ENCODE data around the gene SHROOM3. TPM values are rescaled to one million over a fixed set of nuclear protein-coding genes. Genes with fewer than 3 reads are reported as not detected.

The SHROOM3 gene
- total RNA-seq, 2 donors from 2014 or later: 18.1 to 21.8 TPM

DNA sequence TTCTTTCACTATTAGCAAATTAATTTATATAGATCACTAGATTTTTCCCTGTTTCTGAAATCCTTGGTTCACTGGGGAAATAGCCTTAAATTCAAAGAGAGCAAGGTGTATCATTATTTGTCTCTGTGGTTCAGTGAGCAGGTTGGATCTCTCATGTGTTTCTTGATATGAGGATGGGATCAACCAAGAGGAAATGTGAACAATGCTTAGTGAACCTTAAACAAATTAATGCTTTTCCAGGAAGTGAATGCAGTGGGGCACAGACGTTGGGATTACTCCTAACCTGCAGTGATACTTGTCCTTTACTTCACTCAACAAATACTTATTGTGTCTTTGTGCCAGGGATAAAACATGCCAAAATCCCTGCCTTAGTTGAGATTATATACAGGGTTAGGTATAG lies 193.2 kb downstream of the SHROOM3 start:
- Histone ChIP-seq H3K27ac (ENCODE audit: low read depth, low read length) (no peak overlapping the region), H3K36me3 (ENCODE audit: control insufficient read depth, insufficient read depth, low read length) (no peaks in the 10 kb centered on the region), H3K27me3 (ENCODE audit: control insufficient read depth, insufficient read depth, low read length, poor library complexity, severe bottlenecking) (no peaks in the 10 kb centered on the region), H3K4me1 (ENCODE audit: control insufficient read depth, insufficient read depth, low read length) (peaks cover 2% of the 10 kb centered on the region), H3K9ac (ENCODE audit: extremely low read depth, low read length, poor library complexity, severe bottlenecking) (no peak overlapping the region), H3K9me3 (ENCODE audit: control insufficient read depth, low read length) (no peaks in the 10 kb centered on the region), H3K4me3 (ENCODE audit: low read length) (no peak overlapping the region)
- Mint-ChIP-seq H3K27ac (no peak overlapping the region), H3K4me1 (peaks cover 21% of the 10 kb centered on the region), H3K4me3 (no peak overlapping the region), H3K9me3 (no peaks in the 10 kb centered on the region), H3K36me3 (ENCODE audit: low read depth) (no peaks in the 10 kb centered on the region), H3K27me3 (ENCODE audit: insufficient read depth) (peaks cover 16% of the 10 kb centered on the region)
- no peak for DNase-seq
- 94% methylated on average over 1 of the region's 1 CpG; no CpG with 5 or more reads in 1 of the 2 experiments for WGBS, 2 experiments (ENCODE audit: insufficient coverage in 1 of 2, insufficient read length in 1 of 2)
- TF ChIP-seq, protein P1, sequence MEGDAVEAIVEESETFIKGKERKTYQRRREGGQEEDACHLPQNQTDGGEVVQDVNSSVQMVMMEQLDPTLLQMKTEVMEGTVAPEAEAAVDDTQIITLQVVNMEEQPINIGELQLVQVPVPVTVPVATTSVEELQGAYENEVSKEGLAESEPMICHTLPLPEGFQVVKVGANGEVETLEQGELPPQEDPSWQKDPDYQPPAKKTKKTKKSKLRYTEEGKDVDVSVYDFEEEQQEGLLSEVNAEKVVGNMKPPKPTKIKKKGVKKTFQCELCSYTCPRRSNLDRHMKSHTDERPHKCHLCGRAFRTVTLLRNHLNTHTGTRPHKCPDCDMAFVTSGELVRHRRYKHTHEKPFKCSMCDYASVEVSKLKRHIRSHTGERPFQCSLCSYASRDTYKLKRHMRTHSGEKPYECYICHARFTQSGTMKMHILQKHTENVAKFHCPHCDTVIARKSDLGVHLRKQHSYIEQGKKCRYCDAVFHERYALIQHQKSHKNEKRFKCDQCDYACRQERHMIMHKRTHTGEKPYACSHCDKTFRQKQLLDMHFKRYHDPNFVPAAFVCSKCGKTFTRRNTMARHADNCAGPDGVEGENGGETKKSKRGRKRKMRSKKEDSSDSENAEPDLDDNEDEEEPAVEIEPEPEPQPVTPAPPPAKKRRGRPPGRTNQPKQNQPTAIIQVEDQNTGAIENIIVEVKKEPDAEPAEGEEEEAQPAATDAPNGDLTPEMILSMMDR (conservative IDR thresholded peaks at IDR 0.05): no peak

DNA sequence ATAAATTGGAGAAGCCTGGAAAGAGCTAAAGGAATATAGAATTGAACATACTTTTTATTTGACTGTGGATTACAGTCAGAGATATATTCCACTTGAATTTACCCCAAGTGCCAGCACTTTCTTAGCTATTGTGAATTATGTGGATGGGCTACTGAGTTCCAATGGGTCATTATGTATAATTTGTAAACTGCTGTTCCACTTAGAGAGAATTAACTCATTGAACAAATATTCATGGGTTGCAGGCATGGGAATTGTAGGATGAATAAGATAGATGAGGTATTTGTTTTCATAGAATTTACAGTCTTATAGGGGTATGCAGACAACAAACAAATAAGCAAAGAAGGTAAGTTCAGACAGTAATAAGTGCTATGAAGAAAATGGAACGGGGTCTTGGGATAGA lies 195.7 kb downstream of the SHROOM3 start:
- Histone ChIP-seq H3K27ac (ENCODE audit: low read depth, low read length) (no peak overlapping the region), H3K27me3 (ENCODE audit: control insufficient read depth, insufficient read depth, low read length, poor library complexity, severe bottlenecking) (no peaks in the 10 kb centered on the region), H3K9me3 (ENCODE audit: control insufficient read depth, low read length) (no peaks in the 10 kb centered on the region), H3K4me1 (ENCODE audit: control insufficient read depth, insufficient read depth, low read length) (peaks cover 2% of the 10 kb centered on the region), H3K36me3 (ENCODE audit: control insufficient read depth, insufficient read depth, low read length) (no peaks in the 10 kb centered on the region), H3K4me3 (ENCODE audit: low read length) (no peak overlapping the region), H3K9ac (ENCODE audit: extremely low read depth, low read length, poor library complexity, severe bottlenecking) (no peak overlapping the region)
- TF ChIP-seq, protein P1 (conservative IDR thresholded peaks at IDR 0.05): no peak
- Mint-ChIP-seq H3K9me3 (no peaks in the 10 kb centered on the region), H3K27me3 (ENCODE audit: insufficient read depth) (peaks cover 26% of the 10 kb centered on the region), H3K4me3 (no peak overlapping the region), H3K27ac (no peak overlapping the region), H3K36me3 (ENCODE audit: low read depth) (no peaks in the 10 kb centered on the region), H3K4me1 (peaks cover 11% of the 10 kb centered on the region)
- WGBS, 2 experiments (ENCODE audit: insufficient coverage in 1 of 2, insufficient read length in 1 of 2): 100% methylated on average over 1 of the region's 1 CpG
- no peak for DNase-seq

DNA sequence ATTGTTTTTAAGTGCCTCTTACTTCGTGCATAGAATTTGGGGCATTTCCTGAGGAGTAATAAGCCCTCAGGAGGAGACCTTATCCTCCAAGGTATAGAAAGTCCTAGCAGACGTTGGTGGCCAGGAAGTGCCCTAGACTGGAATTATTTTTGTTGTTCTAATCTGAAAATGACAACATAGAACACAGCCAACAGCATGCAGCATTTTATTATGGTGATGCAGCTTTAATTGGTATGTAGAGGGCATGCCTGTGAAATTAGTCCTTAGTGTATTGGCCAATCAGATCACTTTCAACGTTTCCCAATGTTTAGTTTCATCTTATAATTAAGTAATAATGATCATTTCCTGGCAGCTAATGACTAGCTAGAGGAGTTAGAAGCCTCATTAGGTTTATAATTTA lies 199.2 kb downstream of the SHROOM3 start:
- Histone ChIP-seq H3K27ac (ENCODE audit: low read depth, low read length) (no peak overlapping the region), H3K27me3 (ENCODE audit: control insufficient read depth, insufficient read depth, low read length, poor library complexity, severe bottlenecking) (no peaks in the 10 kb centered on the region), H3K9me3 (ENCODE audit: control insufficient read depth, low read length) (no peaks in the 10 kb centered on the region), H3K4me1 (ENCODE audit: control insufficient read depth, insufficient read depth, low read length) (peaks cover 2% of the 10 kb centered on the region), H3K36me3 (ENCODE audit: control insufficient read depth, insufficient read depth, low read length) (no peaks in the 10 kb centered on the region), H3K4me3 (ENCODE audit: low read length) (no peak overlapping the region), H3K9ac (ENCODE audit: extremely low read depth, low read length, poor library complexity, severe bottlenecking) (no peak overlapping the region)
- WGBS, 2 experiments (ENCODE audit: insufficient coverage in 1 of 2, insufficient read length in 1 of 2): 77% methylated on average over 3 of the region's 3 CpGs; no CpG with 5 or more reads in 1 of the 2 experiments
- no peak for DNase-seq
- Mint-ChIP-seq H3K4me1 (peaks cover 11% of the 10 kb centered on the region), H3K27me3 (ENCODE audit: insufficient read depth) (peaks cover 29% of the 10 kb centered on the region), H3K36me3 (ENCODE audit: low read depth) (no peaks in the 10 kb centered on the region), H3K27ac (no peak overlapping the region), H3K4me3 (no peak overlapping the region), H3K9me3 (no peaks in the 10 kb centered on the region)
- TF ChIP-seq, protein P1 (conservative IDR thresholded peaks at IDR 0.05): no peak

Data from endodermal cell (in vitro differentiated cells).